ENCODE measurements around the gene MYL7. TPM values are rescaled to one million over a fixed set of nuclear protein-coding genes. Genes with fewer than 3 reads are reported as not detected.

Gene MYL7
- total RNA-seq, 1 donor from 2014 or later, result 1.6 TPM

GRCh38 chr7:44111761-44112160 is 29.4 kb downstream of the MYL7 start:
- TF ChIP-seq, protein P1, sequence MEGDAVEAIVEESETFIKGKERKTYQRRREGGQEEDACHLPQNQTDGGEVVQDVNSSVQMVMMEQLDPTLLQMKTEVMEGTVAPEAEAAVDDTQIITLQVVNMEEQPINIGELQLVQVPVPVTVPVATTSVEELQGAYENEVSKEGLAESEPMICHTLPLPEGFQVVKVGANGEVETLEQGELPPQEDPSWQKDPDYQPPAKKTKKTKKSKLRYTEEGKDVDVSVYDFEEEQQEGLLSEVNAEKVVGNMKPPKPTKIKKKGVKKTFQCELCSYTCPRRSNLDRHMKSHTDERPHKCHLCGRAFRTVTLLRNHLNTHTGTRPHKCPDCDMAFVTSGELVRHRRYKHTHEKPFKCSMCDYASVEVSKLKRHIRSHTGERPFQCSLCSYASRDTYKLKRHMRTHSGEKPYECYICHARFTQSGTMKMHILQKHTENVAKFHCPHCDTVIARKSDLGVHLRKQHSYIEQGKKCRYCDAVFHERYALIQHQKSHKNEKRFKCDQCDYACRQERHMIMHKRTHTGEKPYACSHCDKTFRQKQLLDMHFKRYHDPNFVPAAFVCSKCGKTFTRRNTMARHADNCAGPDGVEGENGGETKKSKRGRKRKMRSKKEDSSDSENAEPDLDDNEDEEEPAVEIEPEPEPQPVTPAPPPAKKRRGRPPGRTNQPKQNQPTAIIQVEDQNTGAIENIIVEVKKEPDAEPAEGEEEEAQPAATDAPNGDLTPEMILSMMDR (conservative IDR thresholded peaks at IDR 0.05), result no peak
- Mint-ChIP-seq H3K4me3 (no peak overlapping the region), H3K27me3 (no peaks in the 10 kb centered on the region), H3K4me1 (ENCODE audit: unreplicated experiment) (no peaks in the 10 kb centered on the region), H3K36me3 (no peaks in the 10 kb centered on the region), H3K9me3 (no peaks in the 10 kb centered on the region), H3K27ac (no peak overlapping the region)
- no peak for DNase-seq (ENCODE audit: extremely low spot score, unreplicated experiment)

GRCh38 chr7:44110719-44111635 is 30.2 kb downstream of the MYL7 start:
- Mint-ChIP-seq H3K27me3 (peaks cover under 1% of the 10 kb centered on the region), H3K9me3 (no peaks in the 10 kb centered on the region), H3K27ac (no peak overlapping the region), H3K4me1 (ENCODE audit: unreplicated experiment) (peaks cover under 1% of the 10 kb centered on the region), H3K36me3 (no peaks in the 10 kb centered on the region), H3K4me3 (no peak overlapping the region)
- no peak for DNase-seq (ENCODE audit: extremely low spot score, unreplicated experiment)
- TF ChIP-seq, protein P1 (conservative IDR thresholded peaks at IDR 0.05), result no peak

GRCh38 chr7:44109991-44110390 is 31.1 kb downstream of the MYL7 start:
- no peaks in the 10 kb centered on the region for H3K9me3 Mint-ChIP-seq
- no peaks in the 10 kb centered on the region for H3K36me3 Mint-ChIP-seq
- no peak overlapping the region for H3K4me3 Mint-ChIP-seq
- TF ChIP-seq, protein P1 (conservative IDR thresholded peaks at IDR 0.05), result no peak
- H3K27ac Mint-ChIP-seq, result no peak overlapping the region
- DNase-seq (ENCODE audit: extremely low spot score, unreplicated experiment), result no peak
- H3K27me3 Mint-ChIP-seq, result peaks cover 10% of the 10 kb centered on the region
- peaks cover 6% of the 10 kb centered on the region for H3K4me1 Mint-ChIP-seq (ENCODE audit: unreplicated experiment)

- TF ChIP-seq, protein P1 (conservative IDR thresholded peaks at IDR 0.05), result peak; percentile 36
- Mint-ChIP-seq H3K4me1 (ENCODE audit: unreplicated experiment) (peaks cover 6% of the 10 kb centered on the region), H3K36me3 (no peaks in the 10 kb centered on the region), H3K27ac (no peak overlapping the region), H3K27me3 (peaks cover 13% of the 10 kb centered on the region), H3K4me3 (no peak overlapping the region), H3K9me3 (no peaks in the 10 kb centered on the region)
- no peak for DNase-seq (ENCODE audit: extremely low spot score, unreplicated experiment)
These were observed 32.1 kb downstream of the MYL7 start for GRCh38 chr7:44108768-44109750.

DNA sequence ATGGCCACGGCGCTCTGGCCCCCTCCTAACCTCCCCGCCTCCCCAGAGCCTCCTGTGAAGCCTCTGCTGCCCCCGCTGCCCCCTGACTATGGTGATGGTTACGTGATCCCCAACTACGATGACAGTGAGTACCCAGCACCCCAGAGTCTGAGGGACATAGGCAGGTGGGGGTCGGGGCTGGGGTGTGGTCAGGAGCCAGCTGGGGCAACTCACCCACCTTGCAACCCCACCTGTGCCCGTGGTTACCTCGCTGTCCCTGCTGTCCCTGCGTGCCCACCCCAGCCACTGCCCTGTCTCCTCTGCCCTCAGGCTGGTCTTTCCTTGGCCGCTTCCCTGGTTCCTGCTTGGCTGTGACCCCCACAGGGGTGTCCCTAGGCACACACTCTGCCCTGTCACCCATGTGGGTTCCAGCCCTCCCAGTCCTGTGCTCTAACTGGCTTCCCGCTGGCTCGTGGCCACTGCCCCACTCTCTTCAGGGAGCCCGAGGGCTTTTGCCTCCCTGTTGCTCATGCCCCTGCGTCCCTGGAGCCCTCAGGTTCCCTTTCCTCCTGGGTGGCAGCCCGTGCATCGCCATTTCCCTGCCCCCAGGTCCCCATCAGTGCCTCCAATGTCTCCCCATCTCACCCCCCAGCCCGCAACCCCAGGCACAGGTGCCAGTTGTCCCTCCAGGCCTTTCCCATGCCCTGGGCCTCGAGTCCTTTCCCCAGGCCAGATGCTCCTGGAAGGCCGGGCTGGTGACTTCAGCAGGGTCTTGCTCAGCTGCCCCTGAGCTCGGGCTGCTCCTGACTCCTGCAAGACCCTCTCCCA is 33.0 kb downstream of the MYL7 start:
- H3K27me3 Mint-ChIP-seq, result peaks cover 17% of the 10 kb centered on the region
- DNase-seq (ENCODE audit: extremely low spot score, unreplicated experiment), result no peak

More for the DNA sequence above, 33.0 kb downstream of the MYL7 start:
- no peak overlapping the region for H3K4me3 Mint-ChIP-seq
- TF ChIP-seq, protein P1 (conservative IDR thresholded peaks at IDR 0.05), result no peak
- H3K36me3 Mint-ChIP-seq, result no peaks in the 10 kb centered on the region
- H3K9me3 Mint-ChIP-seq, result no peaks in the 10 kb centered on the region
- peaks cover 10% of the 10 kb centered on the region for H3K4me1 Mint-ChIP-seq (ENCODE audit: unreplicated experiment)
- H3K27ac Mint-ChIP-seq, result no peak overlapping the region

Data from type B pancreatic cell (in vitro differentiated cells).